ENCODE results near the gene RNF223. TPM values are rescaled to one million over a fixed set of nuclear protein-coding genes. Genes with fewer than 3 reads are reported as not detected.

Gene RNF223
- total and polyA plus RNA-seq, 8 donors, result 1.4 to 8.1 (median 3.4) TPM; not detected in 3

GRCh38 chr1:1072299-1072848, 1.7 kb downstream of the RNF223 start:
- H3K9me3 ChIP-seq, result no peaks in the 10 kb centered on the region
- no peak for TF ChIP-seq CTCF (IDR thresholded peaks at IDR 0.05)
- TF ChIP-seq POLR2A (IDR thresholded peaks at IDR 0.05), result no peak
- TF ChIP-seq POLR2AphosphoS5 (IDR thresholded peaks at IDR 0.05), result no peak
- TF ChIP-seq EP300 (IDR thresholded peaks at IDR 0.05), result no peak
- peak overlapping the region; percentile 79 to 94 (median 80) for H3K27ac ChIP-seq
- no peaks in the 10 kb centered on the region for H3K36me3 ChIP-seq
- H3K27me3 ChIP-seq, result peaks cover 6 to 91% (median 36%) of the 10 kb centered on the region in 3 donors
- intact Hi-C loops (cut with DNase I; ENCODE audit: low total_unique reads), result no loop called here
- WGBS, 5 donors, result 76 to 83% (median 81%) methylated on average over 18 to 21 of the region's 21 CpGs
- peak overlapping the region in 3 of 4 donors; percentile 29 to 33 (median 30) for H3K4me3 ChIP-seq
- no peak for DNase-seq
- peaks cover 19 to 55% (median 41%) of the 10 kb centered on the region in 4 donors for H3K4me1 ChIP-seq

GRCh38 chr1:1071486-1072298, 2.4 kb downstream of the RNF223 start:
- peaks cover 19 to 62% (median 46%) of the 10 kb centered on the region in 4 donors for H3K4me1 ChIP-seq
- H3K27me3 ChIP-seq, result peaks cover 6 to 93% (median 36%) of the 10 kb centered on the region in 3 donors
- no peak overlapping the region for H3K27ac ChIP-seq
- H3K4me3 ChIP-seq, result no peak overlapping the region
- intact Hi-C loops (cut with DNase I; ENCODE audit: low total_unique reads), result no loop called here
- no peak for TF ChIP-seq POLR2AphosphoS5 (IDR thresholded peaks at IDR 0.05)
- H3K9me3 ChIP-seq, result no peaks in the 10 kb centered on the region
- no peak for DNase-seq
- WGBS, 5 donors, result 83 to 90% (median 89%) methylated on average over 18 to 56 of the region's 56 CpGs
- no peaks in the 10 kb centered on the region for H3K36me3 ChIP-seq

- intact Hi-C loops (cut with DNase I; ENCODE audit: low total_unique reads), result no loop called here
- peak overlapping the region; percentile 77 to 90 (median 86) for H3K27ac ChIP-seq
- H3K4me3 ChIP-seq, result peak overlapping the region; percentile 42 to 59 (median 54)
- no peak for TF ChIP-seq POLR2AphosphoS5 (IDR thresholded peaks at IDR 0.05)
- TF ChIP-seq POLR2A (IDR thresholded peaks at IDR 0.05), result no peak
- no peak for TF ChIP-seq EP300 (IDR thresholded peaks at IDR 0.05)
- no peak for TF ChIP-seq CTCF (IDR thresholded peaks at IDR 0.05)
- H3K36me3 ChIP-seq, result no peaks in the 10 kb centered on the region
- peaks cover 6 to 92% (median 32%) of the 10 kb centered on the region in 3 donors for H3K27me3 ChIP-seq
- DNase-seq, result peak in 1 of 2 donors; percentile 55
- no peaks in the 10 kb centered on the region for H3K9me3 ChIP-seq
- 48 to 53% (median 50%) methylated on average over 9 to 40 of the region's 40 CpGs for WGBS, 5 donors
- peaks cover 19 to 63% (median 43%) of the 10 kb centered on the region in 4 donors for H3K4me1 ChIP-seq
Observed at GRCh38 chr1:1069711-1070676, 4.1 kb downstream of the RNF223 start.

GRCh38 chr1:1069056-1069710, 4.9 kb downstream of the RNF223 start:
- peaks cover 6 to 89% (median 29%) of the 10 kb centered on the region in 3 donors for H3K27me3 ChIP-seq
- peak; percentile 90 to 94 for DNase-seq
- H3K27ac ChIP-seq, result peak overlapping the region; percentile 77 to 90 (median 86)
- intact Hi-C loops (cut with DNase I; ENCODE audit: low total_unique reads), result no loop called here
- TF ChIP-seq CTCF (IDR thresholded peaks at IDR 0.05) (no peak), EP300 (IDR thresholded peaks at IDR 0.05) (no peak), POLR2AphosphoS5 (IDR thresholded peaks at IDR 0.05) (peak; percentile 40 to 91 (median 77)), POLR2A (IDR thresholded peaks at IDR 0.05) (no peak)
- WGBS, 5 donors, result 1 to 20% (median 3%) methylated on average over 1 to 75 of the region's 75 CpGs
- H3K4me1 ChIP-seq, result peaks cover 22 to 63% (median 45%) of the 10 kb centered on the region in 4 donors
- H3K9me3 ChIP-seq, result no peaks in the 10 kb centered on the region
- no peaks in the 10 kb centered on the region for H3K36me3 ChIP-seq
- H3K4me3 ChIP-seq, result peak overlapping the region; percentile 42 to 59 (median 54)

Measured in stomach (tissue), 9 donors.